H1 (cell line): ENCODE results near the gene KCNA2. TPM values are rescaled to one million over a fixed set of nuclear protein-coding genes. Genes with fewer than 3 reads are reported as not detected.

ENCODE experiments used
- CTCF ChIA-PET: fragments of 300-600 bp; sonication (Branson Sonifier 250); formaldehyde crosslinking; loops from one replicate; lab custom pipeline; 2021; ENCODE audit not compliant: partially characterized antibody; lab: Charles Lee
- POLR2A ChIA-PET: fragments of 300-600 bp; sonication (Branson Sonifier 250); formaldehyde crosslinking; loops from one replicate; lab custom pipeline; 2021; ENCODE audit warnings: inconsistent platforms; ENCODE audit not compliant: partially characterized antibody; lab: Charles Lee
- DNase-seq, 2 experiments: peaks; one replicate each; pipeline versions ENCODE4 v3.0.0 to v3.0.0-alpha.2; 2010 to 2022; ENCODE audit warnings: low spot score in 2 of 2, low read depth in 1 of 2, mixed read lengths in 1 of 2
- FAIRE-seq: peaks from 2 replicates; lab custom pipeline; 2011; peaks lifted over from hg19 to GRCh38; lab: Jason Lieb, UNC
- H2AFZ ChIP-seq: 2 replicates; pipeline ENCODE4 v1.8.1; 2012; ENCODE audit warnings: low read length, inconsistent platforms
- H2AK5ac ChIP-seq: 2 replicates; pipeline ENCODE4 v1.6.1; 2013; ENCODE audit warnings: low read depth, low read length
- H2BK120ac ChIP-seq: replicated peaks from 2 replicates; pipeline ENCODE3; 2013; ENCODE audit warnings: low read depth, low read length, inconsistent platforms
- H2BK12ac ChIP-seq: 2 replicates; pipeline ENCODE4 v1.6.1; 2013; ENCODE audit warnings: low read depth, low read length
- H2BK15ac ChIP-seq: 2 replicates; pipeline ENCODE4 v1.6.1; 2013; ENCODE audit warnings: low read length
- H2BK20ac ChIP-seq: 2 replicates; pipeline ENCODE4 v1.6.1; 2013; ENCODE audit warnings: low read length
- H2BK5ac ChIP-seq: 2 replicates; pipeline ENCODE4 v1.6.1; 2013; ENCODE audit warnings: low read depth, low read length
- H3K14ac ChIP-seq: 2 replicates; pipeline ENCODE4 v1.6.1; 2013; ENCODE audit warnings: inconsistent platforms; ENCODE audit not compliant: insufficient read length
- H3K18ac ChIP-seq: 2 replicates; pipeline ENCODE4 v1.6.1; 2013; ENCODE audit warnings: low read length; ENCODE audit errors: extremely low read depth
- H3K23ac ChIP-seq: 2 replicates; pipeline ENCODE4 v1.6.1; 2013; ENCODE audit warnings: inconsistent platforms; ENCODE audit not compliant: insufficient read length
- H3K23me2 ChIP-seq: 2 replicates; pipeline ENCODE4 v1.6.1; 2013; ENCODE audit warnings: low read depth, low read length
- H3K27ac ChIP-seq: 2 replicates; pipeline ENCODE4 v1.6.1; 2011; ENCODE audit warnings: low read depth, low read length, inconsistent platforms
- H3K27me3 ChIP-seq, 4 experiments: replicated peaks in 1 of 4; 1 replicate in 1 of 4; 2 replicates in 3 of 4; pipeline versions ENCODE4 v1.6.1 to v1.8.1; 2011 to 2013; ENCODE audit warnings: low read length in 3 of 4, mild to moderate bottlenecking in 3 of 4, inconsistent platforms in 2 of 4, mixed read lengths in 2 of 4, moderate library complexity in 1 of 4; ENCODE audit not compliant: control insufficient read depth in 3 of 4, insufficient read depth in 3 of 4; ENCODE audit errors: extremely low read depth in 1 of 4
- H3K36me3 ChIP-seq, 4 experiments: 2 replicates each; pipeline versions ENCODE4 v1.6.1 to v1.8.1; 2011 to 2013; ENCODE audit warnings: mild to moderate bottlenecking in 4 of 4, low read length in 3 of 4, moderate library complexity in 2 of 4, control low read depth in 1 of 4, inconsistent platforms in 1 of 4; ENCODE audit not compliant: insufficient read depth in 4 of 4, control insufficient read depth in 2 of 4
- H3K4ac ChIP-seq: replicated peaks from 2 replicates; pipeline ENCODE3; 2013; ENCODE audit warnings: low read length, low read depth, mixed read lengths, inconsistent platforms; ENCODE audit not compliant: insufficient read length
- H3K4me1 ChIP-seq, 4 experiments: replicated peaks in 1 of 4; 1 replicate in 1 of 4; 2 replicates in 3 of 4; pipeline versions ENCODE4 v1.6.1 to v1.8.1; 2011 to 2013; ENCODE audit warnings: low read length in 3 of 4, inconsistent platforms in 2 of 4, mixed read lengths in 1 of 4; ENCODE audit not compliant: insufficient read depth in 4 of 4, control insufficient read depth in 3 of 4
- H3K4me2 ChIP-seq, 2 experiments: 2 replicates each; pipeline versions ENCODE4 v1.6.1 to v1.8.1; 2011 to 2013; ENCODE audit warnings: low read depth in 2 of 2, low read length in 2 of 2, control low read depth in 1 of 2, inconsistent platforms in 1 of 2, mild to moderate bottlenecking in 1 of 2; ENCODE audit not compliant: insufficient read depth in 1 of 2
- H3K4me3 ChIP-seq, 4 experiments: fragments of 200-600, 300-600 bp in 1 of 4; sonication (generic), shearing (Covaris generic), sonication (Bioruptor Twin) in 1 of 4; 2 replicates each; pipeline versions ENCODE4 v1.5.1 to v1.8.1; 2011 to 2016; ENCODE audit warnings: low read length in 4 of 4, low read depth in 3 of 4, control low read depth in 2 of 4, inconsistent platforms in 2 of 4, mild to moderate bottlenecking in 2 of 4, mixed read lengths in 1 of 4, moderate library complexity in 1 of 4; ENCODE audit not compliant: insufficient read depth in 2 of 4; ENCODE audit errors: extremely low read depth in 1 of 4
- H3K56ac ChIP-seq: replicated peaks from 2 replicates; pipeline ENCODE3; 2013; ENCODE audit warnings: low read depth, mild to moderate bottlenecking, mixed read lengths, low read length, inconsistent platforms; ENCODE audit not compliant: insufficient read length
- H3K79me1 ChIP-seq: 2 replicates; pipeline ENCODE4 v1.6.1; 2013; ENCODE audit warnings: low read depth, low read length, control low read depth
- H3K79me2 ChIP-seq, 2 experiments: 2 replicates each; pipeline versions ENCODE4 v1.6.1 to v1.8.1; 2012 to 2013; ENCODE audit warnings: low read length in 2 of 2, mild to moderate bottlenecking in 2 of 2, inconsistent platforms in 1 of 2; ENCODE audit not compliant: insufficient read depth in 2 of 2, control insufficient read depth in 1 of 2
- H3K9ac ChIP-seq, 4 experiments: replicated peaks in 1 of 4; 1 replicate in 1 of 4; 2 replicates in 3 of 4; pipeline versions ENCODE4 v1.6.1 to v1.8.1; 2011 to 2013; ENCODE audit warnings: low read depth in 3 of 4, low read length in 3 of 4, control low read depth in 2 of 4, mild to moderate bottlenecking in 2 of 4, moderate library complexity in 2 of 4, inconsistent platforms in 1 of 4; ENCODE audit errors: extremely low read depth in 1 of 4
- H3K9me3 ChIP-seq, 2 experiments: 2 replicates each; pipeline versions ENCODE4 v1.6.1 to v1.8.1; 2012 to 2013; ENCODE audit warnings: mild to moderate bottlenecking in 2 of 2, moderate library complexity in 2 of 2, control low read depth in 1 of 2, inconsistent platforms in 1 of 2, low read depth in 1 of 2, low read length in 1 of 2, mixed read lengths in 1 of 2; ENCODE audit not compliant: insufficient read depth in 2 of 2
- H4K20me1 ChIP-seq, 2 experiments: replicated peaks in 1 of 2; 2 replicates each; pipeline versions ENCODE3 to v1.8.1; 2011 to 2013; ENCODE audit warnings: inconsistent platforms in 2 of 2, low read length in 2 of 2, mild to moderate bottlenecking in 1 of 2; ENCODE audit not compliant: insufficient read depth in 2 of 2, control insufficient read depth in 1 of 2
- H4K5ac ChIP-seq: 2 replicates; pipeline ENCODE4 v1.6.1; 2013; ENCODE audit warnings: low read length, low read depth, mixed read lengths, inconsistent platforms; ENCODE audit not compliant: insufficient read length
- H4K8ac ChIP-seq: 2 replicates; pipeline ENCODE4 v1.8.0; 2013; ENCODE audit warnings: mild to moderate bottlenecking, moderate library complexity, low read length, inconsistent platforms; ENCODE audit not compliant: insufficient read depth; ENCODE audit errors: extremely low read depth
- H4K91ac ChIP-seq: replicated peaks from 2 replicates; pipeline ENCODE3; 2013; ENCODE audit warnings: low read length, mixed read lengths, inconsistent platforms; ENCODE audit not compliant: insufficient read length
- TBP ChIP-seq: IDR thresholded peaks from 2 replicates; pipeline ENCODE4 v1.6.1; 2011; ENCODE audit warnings: low read depth, low read length, improper control_type of control experiment
- polyA plus RNA-seq, 7 experiments: library from polyadenylated mRNA; depleted of rRNA in 3 of 7; stranded (reverse) in 5 of 7; unstranded in 2 of 7; fragments of >200 nt in 5 of 7; fragments of 200-250 nt in 2 of 7; gene quantifications; 1 replicate in 5 of 7; 2 replicates in 1 of 7; 4 replicates in 1 of 7; pipeline versions ENCODE4 v1.2.1 to v1.2.3, GENCODE V29; 2011 to 2013; ENCODE audit warnings: missing spikeins in 2 of 7, mixed read lengths in 2 of 7
- total RNA-seq: library from RNA; stranded (reverse); fragmentation: NEBNext Ultra II Directional; extraction: Animal tissue kit (Norgen Biotek cat#: 25700); gene quantifications from 2 replicates; pipeline ENCODE4 v1.2.1, GENCODE V29; 2021

KCNA2 gene
- total and polyA plus RNA-seq, 2 of the 8 experiments (the other 6 are each of a cell fraction or from before 2014, with no cell fraction given): 0.26 to 0.78 TPM

DNA sequence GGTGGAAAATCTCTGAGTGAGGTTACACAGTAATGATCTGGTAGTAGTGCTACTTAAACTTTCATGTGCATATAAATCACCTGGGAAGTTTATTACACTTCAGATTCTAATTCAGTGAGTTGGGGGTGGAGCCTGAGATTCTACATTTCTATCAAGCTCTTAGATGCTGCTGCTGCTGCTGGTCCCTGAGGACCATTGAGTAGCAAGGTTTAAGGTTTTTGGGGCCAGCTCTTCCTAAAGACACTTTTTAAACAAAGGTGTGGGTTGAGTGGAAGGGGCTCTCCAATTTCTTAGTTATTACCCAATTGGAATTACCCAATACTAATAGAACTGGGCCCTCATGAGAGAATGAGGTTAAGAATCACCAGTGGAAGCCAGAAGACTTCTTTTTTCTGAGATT is 39.1 kb upstream of the KCNA2 start:
- FAIRE-seq: no peak
- no peak for TF ChIP-seq TBP

More for the DNA sequence above, 39.1 kb upstream of the KCNA2 start:
- no peak overlapping the region for H2AFZ ChIP-seq
- H2BK12ac ChIP-seq: no peak overlapping the region
- no peaks in the 10 kb centered on the region for H3K27me3 ChIP-seq
- no peak overlapping the region for H3K4ac ChIP-seq
- POLR2A ChIA-PET: interaction anchor here (0.7 kb wide), 1 partner anchor 441 kb away, joined by 3 read pairs; no protein-coding TSS in a partner anchor
- H3K4me2 ChIP-seq: no peak overlapping the region
- no peak overlapping the region for H4K5ac ChIP-seq
- no peak overlapping the region for H2BK120ac ChIP-seq
- no peak overlapping the region for H3K56ac ChIP-seq
- no peaks in the 10 kb centered on the region; the same call in 1 of the 2 replicates for H3K23me2 ChIP-seq
- H2AK5ac ChIP-seq: no peak overlapping the region
- no peak overlapping the region for H2BK15ac ChIP-seq
- no peak overlapping the region for H3K9ac ChIP-seq
- H3K9me3 ChIP-seq: no peaks in the 10 kb centered on the region
- no peaks in the 10 kb centered on the region for H3K79me1 ChIP-seq
- H2BK5ac ChIP-seq: no peak overlapping the region
- no peak overlapping the region for H3K23ac ChIP-seq
- H3K18ac ChIP-seq: no peak overlapping the region
- no peak overlapping the region for H3K4me3 ChIP-seq
- no peak for DNase-seq
- H3K79me2 ChIP-seq: no peaks in the 10 kb centered on the region
- no peaks in the 10 kb centered on the region for H3K4me1 ChIP-seq
- H3K36me3 ChIP-seq: no peaks in the 10 kb centered on the region
- CTCF ChIA-PET: interaction anchor here (0.8 to 10.8 kb wide), 5 partner anchors 15 to 136 kb away, joined by 3 to 79 read pairs (median 14); no protein-coding TSS in a partner anchor
- no peak overlapping the region for H3K27ac ChIP-seq
- H4K20me1 ChIP-seq: no peaks in the 10 kb centered on the region
- no peak overlapping the region for H4K91ac ChIP-seq
- H3K14ac ChIP-seq: no peak overlapping the region
- no peak overlapping the region for H2BK20ac ChIP-seq
- H4K8ac ChIP-seq: no peak overlapping the region
